Measurements from ENCODE around the gene UQCR11.

The UQCR11 gene

GRCh38 chr19:1634242-1634937, 29.1 kb upstream of the UQCR11 start:
- no peak for FAIRE-seq

GRCh38 chr19:1633269-1633826, 28.1 kb upstream of the UQCR11 start:
- no peak for FAIRE-seq

GRCh38 chr19:1632462-1633268, 27.4 kb upstream of the UQCR11 start:
- FAIRE-seq, result no peak

- FAIRE-seq, result no peak
Measured at GRCh38 chr19:1631557-1632100, 26.4 kb upstream of the UQCR11 start.

- FAIRE-seq, result no peak
Measured at GRCh38 chr19:1630811-1631210, 25.5 kb upstream of the UQCR11 start.

GRCh38 chr19:1630012-1630411, 24.8 kb upstream of the UQCR11 start:
- no peak for FAIRE-seq

- FAIRE-seq, result no peak
Measured at GRCh38 chr19:1629256-1629808, 24.1 kb upstream of the UQCR11 start.

GRCh38 chr19:1627194-1627593, 21.9 kb upstream of the UQCR11 start:
- FAIRE-seq, result no peak

- no peak for FAIRE-seq
Measured at GRCh38 chr19:1626417-1627010, 21.3 kb upstream of the UQCR11 start.

- no peak for FAIRE-seq
Measured at GRCh38 chr19:1624458-1624857, 19.2 kb upstream of the UQCR11 start.

- FAIRE-seq, result no peak
Measured at GRCh38 chr19:1622541-1622940, 17.3 kb upstream of the UQCR11 start.

- no peak for FAIRE-seq
Measured at GRCh38 chr19:1622007-1622406, 16.7 kb upstream of the UQCR11 start.

- FAIRE-seq, result no peak
Measured at GRCh38 chr19:1621574-1621973, 16.3 kb upstream of the UQCR11 start.

GRCh38 chr19:1621021-1621420, 15.8 kb upstream of the UQCR11 start:
- no peak for FAIRE-seq

- no peak for FAIRE-seq
Measured at GRCh38 chr19:1620502-1620901, 15.2 kb upstream of the UQCR11 start.

- FAIRE-seq, result no peak
Measured at GRCh38 chr19:1619703-1620102, 14.4 kb upstream of the UQCR11 start.

GRCh38 chr19:1619094-1619439, 13.8 kb upstream of the UQCR11 start:
- FAIRE-seq, result no peak

- FAIRE-seq, result no peak
Measured at GRCh38 chr19:1618157-1619093, 13.2 kb upstream of the UQCR11 start.

- FAIRE-seq, result no peak
Measured at GRCh38 chr19:1616875-1617274, 11.6 kb upstream of the UQCR11 start.

GRCh38 chr19:1616396-1616795, 11.1 kb upstream of the UQCR11 start:
- FAIRE-seq, result no peak

GRCh38 chr19:1615156-1615765, 10.0 kb upstream of the UQCR11 start:
- no peak for FAIRE-seq
